Measurements from ENCODE around the gene ATP1A2.

- TF ChIP-seq FOS (IDR thresholded peaks at IDR 0.05; ENCODE audit: borderline replicate concordance, insufficient read depth, low read length) (no peak), CTCF (IDR thresholded peaks at IDR 0.05; ENCODE audit: extremely low read depth in 1 of 2, insufficient read depth in 1 of 2, low read depth in 1 of 2, low read length in 2 of 2) (no peak), POLR2AphosphoS5 (IDR thresholded peaks at IDR 0.05; ENCODE audit: insufficient read depth, low read depth, low read length) (no peak)
Measured at GRCh38 chr1:160167580-160167979, 52.0 kb downstream of the ATP1A2 start.

All from endothelial cell of umbilical vein (primary cell).